ENCODE measurements around the gene CEP250. TPM values are rescaled to one million over a fixed set of nuclear protein-coding genes. Genes with fewer than 3 reads are reported as not detected.

The CEP250 gene
- total RNA-seq, 1 donor from 2014 or later = 14.9 TPM

GRCh38 chr20:35489717-35490116, 34.3 kb downstream of the CEP250 start:
- intact Hi-C loops (cut with DNase I) = no loop called here
- no peak for DNase-seq (ENCODE audit: low spot score)

- no peak for DNase-seq (ENCODE audit: low spot score)
- intact Hi-C loops (cut with DNase I) = no loop called here
These were observed 35.4 kb downstream of the CEP250 start for GRCh38 chr20:35490736-35491181.

- no peak for DNase-seq (ENCODE audit: low spot score)
- intact Hi-C loops (cut with DNase I) = no loop called here
These were observed 36.4 kb downstream of the CEP250 start for GRCh38 chr20:35491823-35492222.

- DNase-seq (ENCODE audit: low spot score) = no peak
- intact Hi-C loops (cut with DNase I) = no loop called here
These were observed 37.0 kb downstream of the CEP250 start for GRCh38 chr20:35492352-35492751.

- intact Hi-C loops (cut with DNase I) = no loop called here
- DNase-seq (ENCODE audit: low spot score) = no peak
These were observed 41.1 kb downstream of the CEP250 start for GRCh38 chr20:35496481-35496880.

- intact Hi-C loops (cut with DNase I) = no loop called here
- DNase-seq (ENCODE audit: low spot score) = no peak
These were observed 41.9 kb downstream of the CEP250 start for GRCh38 chr20:35497320-35497719.

- intact Hi-C loops (cut with DNase I) = no loop called here
- DNase-seq (ENCODE audit: low spot score) = peak; percentile 82
These were observed 42.4 kb downstream of the CEP250 start for GRCh38 chr20:35497780-35498189.

- intact Hi-C loops (cut with DNase I) = no loop called here
- DNase-seq (ENCODE audit: low spot score) = no peak
These were observed 43.9 kb downstream of the CEP250 start for GRCh38 chr20:35499271-35499670.

GRCh38 chr20:35502352-35502751, 47.0 kb downstream of the CEP250 start:
- no peak for DNase-seq (ENCODE audit: low spot score)
- intact Hi-C loops (cut with DNase I) = no loop called here

- no peak for DNase-seq (ENCODE audit: low spot score)
- intact Hi-C loops (cut with DNase I) = no loop called here
These were observed 47.9 kb downstream of the CEP250 start for GRCh38 chr20:35503281-35503680.

GRCh38 chr20:35503841-35504561, 48.6 kb downstream of the CEP250 start:
- DNase-seq (ENCODE audit: low spot score) = no peak
- intact Hi-C loops (cut with DNase I) = no loop called here

- DNase-seq (ENCODE audit: low spot score) = no peak
- intact Hi-C loops (cut with DNase I) = no loop called here
These were observed 49.4 kb downstream of the CEP250 start for GRCh38 chr20:35504751-35505150.

GRCh38 chr20:35506179-35506578, 50.8 kb downstream of the CEP250 start:
- DNase-seq (ENCODE audit: low spot score) = no peak
- intact Hi-C loops (cut with DNase I) = no loop called here

GRCh38 chr20:35506872-35507638, 51.7 kb downstream of the CEP250 start:
- no peak for DNase-seq (ENCODE audit: low spot score)
- intact Hi-C loops (cut with DNase I) = no loop called here

GRCh38 chr20:35508493-35509218, 53.3 kb downstream of the CEP250 start:
- DNase-seq (ENCODE audit: low spot score) = no peak
- intact Hi-C loops (cut with DNase I) = no loop called here

GRCh38 chr20:35510951-35511735, 55.7 kb downstream of the CEP250 start:
- DNase-seq (ENCODE audit: low spot score) = no peak

GRCh38 chr20:35511814-35512420, 56.5 kb downstream of the CEP250 start:
- no peak for DNase-seq (ENCODE audit: low spot score)
- intact Hi-C loops (cut with DNase I) = no loop called here

More at GRCh38 chr20:35510951-35511735, 55.7 kb downstream of the CEP250 start:
- intact Hi-C loops (cut with DNase I) = no loop called here

GRCh38 chr20:35514371-35514932, 59.1 kb downstream of the CEP250 start:
- intact Hi-C loops (cut with DNase I) = no loop called here

GRCh38 chr20:35515341-35515740, 59.9 kb downstream of the CEP250 start:
- no peak for DNase-seq (ENCODE audit: low spot score)
- intact Hi-C loops (cut with DNase I) = no loop called here

More at GRCh38 chr20:35514371-35514932, 59.1 kb downstream of the CEP250 start:
- DNase-seq (ENCODE audit: low spot score) = no peak
